Activated B cell treated with CpG ODN at 0.5 μM for 24 hours (primary cell): ENCODE measurements around the gene NRTN. TPM values are rescaled to one million over a fixed set of nuclear protein-coding genes. Genes with fewer than 3 reads are reported as not detected.

Source experiments
- ATAC-seq: fragments of 200-7000 bp; cut with Tn5 transposase; one replicate; pipeline ENCODE4 v1.10.0; 2021; ENCODE audit warnings: low read depth, mild to moderate bottlenecking, moderate library complexity
- CTCF ChIA-PET: fragments of 350-600 bp; sonication (Branson Sonifier 250); formaldehyde crosslinking; loops from one replicate; lab custom pipeline; 2021; ENCODE audit warnings: antibody characterized with exemption; lab: Charles Lee
- POLR2A ChIA-PET: fragments of 350-600 bp; sonication (Branson Sonifier 250); formaldehyde crosslinking; loops from one replicate; lab custom pipeline; 2021; ENCODE audit warnings: antibody characterized with exemption; lab: Charles Lee
- DNase-seq: peaks from one replicate; pipeline ENCODE4 v3.0.0; 2022
- H3K27ac Mint-ChIP-seq: one replicate; pipeline ENCODE4 v1.8.0; 2020; ENCODE audit warnings: mixed read lengths
- H3K27me3 Mint-ChIP-seq: one replicate; pipeline ENCODE4 v1.8.0; 2021; ENCODE audit warnings: mixed read lengths
- H3K36me3 Mint-ChIP-seq: one replicate; pipeline ENCODE4 v1.8.0; 2021; ENCODE audit warnings: low read depth, mixed read lengths
- H3K4me1 Mint-ChIP-seq: one replicate; pipeline ENCODE4 v1.8.0; 2021; ENCODE audit warnings: mixed read lengths
- H3K4me3 Mint-ChIP-seq: one replicate; pipeline ENCODE4 v1.8.0; 2020; ENCODE audit warnings: mild to moderate bottlenecking, mixed read lengths
- H3K9me3 Mint-ChIP-seq: one replicate; pipeline ENCODE4 v1.8.0; 2020; ENCODE audit warnings: mixed read lengths
- intact Hi-C: fragments of 100-400 bp; cut with micrococcal nuclease; formaldehyde crosslinking; loops from one replicate; pipeline ENCODE4 v1.15.1; 2024
- total RNA-seq: library from RNA; stranded (reverse); gene quantifications from 2 replicates; pipeline ENCODE4 v1.2.3, GENCODE V29; 2022
- TF ChIP-seq, protein P1 (sequence below): fragments of 200-600 bp; IDR thresholded peaks from one replicate; pipeline ENCODE4 v1.8.0; 2022; ENCODE audit warnings: antibody characterized with exemption, mild to moderate bottlenecking

NRTN gene
- total RNA-seq, 1 donor from 2014 or later = 0.42 TPM

DNA sequence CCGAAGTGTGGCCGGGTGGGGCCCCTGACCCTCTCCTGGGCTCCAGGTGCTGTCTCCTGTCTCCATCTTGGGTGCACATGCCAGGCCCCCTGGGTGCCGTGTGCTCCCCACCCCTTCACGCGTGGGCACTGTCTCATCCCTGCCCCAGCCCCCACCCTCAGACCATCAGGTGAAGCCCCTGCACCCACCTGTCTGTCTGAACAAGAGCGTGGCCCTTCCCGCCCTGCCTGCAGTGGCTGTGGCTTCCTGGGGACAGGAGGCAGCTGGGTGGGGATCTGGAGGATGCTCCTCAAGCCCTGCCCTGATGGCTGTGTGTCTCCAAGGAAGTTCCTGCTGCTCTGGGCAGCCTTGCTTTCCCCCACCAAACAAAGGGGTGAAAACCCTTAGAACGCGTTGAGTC lies 22.5 kb upstream of the NRTN start:
- no peaks in the 10 kb centered on the region for H3K4me1 Mint-ChIP-seq
- ATAC-seq = no peak
- TF ChIP-seq, protein P1, sequence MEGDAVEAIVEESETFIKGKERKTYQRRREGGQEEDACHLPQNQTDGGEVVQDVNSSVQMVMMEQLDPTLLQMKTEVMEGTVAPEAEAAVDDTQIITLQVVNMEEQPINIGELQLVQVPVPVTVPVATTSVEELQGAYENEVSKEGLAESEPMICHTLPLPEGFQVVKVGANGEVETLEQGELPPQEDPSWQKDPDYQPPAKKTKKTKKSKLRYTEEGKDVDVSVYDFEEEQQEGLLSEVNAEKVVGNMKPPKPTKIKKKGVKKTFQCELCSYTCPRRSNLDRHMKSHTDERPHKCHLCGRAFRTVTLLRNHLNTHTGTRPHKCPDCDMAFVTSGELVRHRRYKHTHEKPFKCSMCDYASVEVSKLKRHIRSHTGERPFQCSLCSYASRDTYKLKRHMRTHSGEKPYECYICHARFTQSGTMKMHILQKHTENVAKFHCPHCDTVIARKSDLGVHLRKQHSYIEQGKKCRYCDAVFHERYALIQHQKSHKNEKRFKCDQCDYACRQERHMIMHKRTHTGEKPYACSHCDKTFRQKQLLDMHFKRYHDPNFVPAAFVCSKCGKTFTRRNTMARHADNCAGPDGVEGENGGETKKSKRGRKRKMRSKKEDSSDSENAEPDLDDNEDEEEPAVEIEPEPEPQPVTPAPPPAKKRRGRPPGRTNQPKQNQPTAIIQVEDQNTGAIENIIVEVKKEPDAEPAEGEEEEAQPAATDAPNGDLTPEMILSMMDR = no peak
- CTCF ChIA-PET = no interaction called here
- no peaks in the 10 kb centered on the region for H3K9me3 Mint-ChIP-seq
- DNase-seq = no peak
- H3K27ac Mint-ChIP-seq = no peak overlapping the region
- H3K36me3 Mint-ChIP-seq = peaks cover 27% of the 10 kb centered on the region
- H3K4me3 Mint-ChIP-seq = no peak overlapping the region
- POLR2A ChIA-PET = no interaction called here
- H3K27me3 Mint-ChIP-seq = no peaks in the 10 kb centered on the region
- intact Hi-C loops = no loop called here

DNA sequence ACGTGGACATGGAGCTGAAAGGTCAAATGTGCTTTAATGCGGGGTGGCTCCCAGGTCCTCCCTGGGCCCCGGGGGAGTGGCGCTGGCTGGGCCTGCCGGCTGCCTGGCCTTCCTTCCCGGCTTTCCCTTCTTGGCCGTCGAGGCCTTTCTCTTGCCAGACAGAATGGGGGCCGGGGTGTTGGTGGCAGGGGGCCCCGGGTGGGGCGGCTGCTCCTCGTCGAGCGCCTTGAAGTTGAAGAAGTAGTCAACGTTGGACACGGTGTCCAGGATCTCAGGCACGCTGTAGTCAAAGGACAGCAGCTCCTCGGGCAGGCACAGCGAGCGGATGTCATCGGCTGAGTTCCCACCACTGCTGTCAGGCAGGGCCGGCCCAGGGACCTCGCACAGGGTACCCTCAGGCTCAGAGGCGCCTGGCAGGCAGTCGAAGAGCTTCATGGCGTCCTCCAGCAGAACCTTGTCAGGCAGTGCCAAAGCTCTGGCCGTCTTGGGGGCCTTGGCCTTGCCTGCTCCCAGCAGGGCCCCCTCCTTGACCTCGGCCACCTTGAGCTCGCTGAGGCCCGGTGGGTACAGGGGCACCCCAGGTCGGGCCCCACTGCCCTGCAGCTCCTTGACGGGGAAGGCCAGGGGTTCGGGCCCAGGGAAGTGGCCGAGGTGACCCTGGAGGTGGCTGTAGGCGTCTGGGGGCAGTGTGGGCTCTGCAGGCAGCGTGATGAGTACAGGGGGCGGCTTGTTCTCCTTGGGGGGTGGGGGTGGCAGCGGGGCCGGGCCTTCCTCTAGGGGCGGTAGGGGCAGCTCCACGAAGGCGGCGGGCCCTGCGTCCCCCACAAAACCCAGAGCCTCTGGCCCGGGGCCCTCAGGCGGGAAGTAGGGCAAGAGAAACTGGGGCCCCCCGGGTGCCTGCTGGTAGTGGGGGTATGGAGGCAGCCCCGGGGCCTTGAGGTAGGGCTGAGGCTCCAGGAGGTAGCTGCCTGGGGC lies 21.6 kb upstream of the NRTN start:
- H3K36me3 Mint-ChIP-seq = peaks cover 33% of the 10 kb centered on the region
- TF ChIP-seq, protein P1 = no peak
- H3K27me3 Mint-ChIP-seq = no peaks in the 10 kb centered on the region
- no peak for ATAC-seq
- no peaks in the 10 kb centered on the region for H3K4me1 Mint-ChIP-seq
- CTCF ChIA-PET = no interaction called here
- H3K4me3 Mint-ChIP-seq = no peak overlapping the region
- intact Hi-C loops = no loop called here
- H3K9me3 Mint-ChIP-seq = no peaks in the 10 kb centered on the region
- DNase-seq = no peak
- POLR2A ChIA-PET = no interaction called here
- H3K27ac Mint-ChIP-seq = no peak overlapping the region

DNA sequence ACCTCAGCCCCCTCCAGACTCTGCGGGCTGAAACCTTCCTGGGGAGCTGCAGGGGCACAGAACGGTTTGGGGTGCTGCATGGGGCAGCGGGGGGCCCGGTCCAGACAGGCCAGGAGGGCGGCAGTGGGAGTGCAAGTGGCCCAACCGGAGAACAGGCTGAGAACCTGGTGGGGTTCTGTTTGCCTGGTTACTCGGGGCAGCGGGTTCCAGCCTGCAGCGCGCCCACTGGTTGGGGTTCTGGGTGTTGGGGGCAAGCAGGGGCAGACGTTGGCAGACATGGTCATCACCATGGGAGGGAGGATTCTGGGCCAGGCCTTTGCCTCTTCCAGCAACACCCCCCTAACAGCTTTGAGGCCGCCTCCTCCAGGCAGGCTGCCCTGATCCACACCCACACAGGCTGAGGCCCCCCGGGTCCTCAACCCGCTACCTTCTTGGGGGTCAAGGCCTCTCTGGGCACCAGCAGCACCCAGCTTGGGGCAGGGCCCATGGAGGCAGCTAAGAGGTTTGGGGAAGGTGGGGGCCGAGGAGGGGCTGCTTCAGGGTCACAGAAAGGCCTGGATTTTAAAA lies 20.2 kb upstream of the NRTN start, which contains the start of gene PRR22:
TSS of gene PRR22 (minus strand) at position 166 of the 567 bp plus-strand sequence. CDS start at position 80, 86 bp downstream.
- ChIA-PET POLR2A (no interaction called here), CTCF (no interaction called here)
- TF ChIP-seq, protein P1 = no peak
- intact Hi-C loops = no loop called here
- Mint-ChIP-seq H3K27ac (no peak within 1 kb of the TSS), H3K9me3 (no peaks in the 10 kb centered on the region), H3K36me3 (peaks cover 43% of the 10 kb centered on the region), H3K4me3 (no peak within 1 kb of the TSS), H3K27me3 (no peaks in the 10 kb centered on the region), H3K4me1 (peaks cover 1% of the 10 kb centered on the region)
- no peak for ATAC-seq
- no peak for DNase-seq

DNA sequence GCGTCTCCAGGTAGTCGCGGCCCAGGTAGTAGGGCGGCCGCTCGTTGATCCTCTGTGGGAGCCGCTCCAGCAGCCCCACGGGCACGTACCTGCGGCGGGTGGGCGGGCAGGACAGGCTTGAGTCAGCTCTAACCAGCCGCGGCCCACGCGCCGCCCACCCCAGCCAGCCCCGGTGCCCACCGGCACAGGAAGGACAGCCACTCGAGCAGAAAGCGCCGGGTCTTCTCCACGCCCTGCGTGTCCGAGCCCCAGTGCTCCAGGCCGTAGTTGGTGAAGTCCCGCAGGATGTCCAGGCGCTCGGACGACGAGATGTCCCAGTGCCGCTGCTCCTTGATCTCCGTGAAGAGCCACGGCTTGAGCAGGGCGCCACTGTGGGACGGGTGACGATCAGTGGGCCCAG lies 19.4 kb upstream of the NRTN start:
- intact Hi-C loops = no loop called here
- no peak overlapping the region for H3K4me3 Mint-ChIP-seq
- peaks cover 51% of the 10 kb centered on the region for H3K36me3 Mint-ChIP-seq
- H3K27me3 Mint-ChIP-seq = no peaks in the 10 kb centered on the region
- DNase-seq (no peak), ATAC-seq (no peak)
- H3K4me1 Mint-ChIP-seq = peaks cover 7% of the 10 kb centered on the region
- no peak overlapping the region for H3K27ac Mint-ChIP-seq
- POLR2A ChIA-PET = no interaction called here
- no peaks in the 10 kb centered on the region for H3K9me3 Mint-ChIP-seq
- TF ChIP-seq, protein P1 = no peak
- CTCF ChIA-PET = no interaction called here
